ENCODE data around the gene RAB6C.
"Not testable (repeated sequence)": the region's sequence is repeated elsewhere in the genome, so short reads cannot be mapped to it uniquely, and the experiment has no call there.

RAB6C gene

GRCh38 chr2:129979629-129980155 lies at the start of gene RAB6C:
TSS of gene RAB6C (plus strand) at chr2:129979666. CDS start at chr2:129980116, 450 bp downstream.
- FAIRE-seq; DNase-seq (ENCODE audit: insufficient read length, low spot score): not testable (repeated sequence)

GRCh38 chr2:129930451-129930850 lies 49.0 kb upstream of the RAB6C start:
- DNase-seq (ENCODE audit: insufficient read length, low spot score): no peak
- FAIRE-seq: no peak

GRCh38 chr2:129933387-129933786 lies 46.1 kb upstream of the RAB6C start:
- not testable (repeated sequence) for DNase-seq (ENCODE audit: insufficient read length, low spot score); FAIRE-seq

GRCh38 chr2:129934044-129934822 lies 45.2 kb upstream of the RAB6C start:
- DNase-seq (ENCODE audit: insufficient read length, low spot score) (no peak), FAIRE-seq (no peak)

GRCh38 chr2:129935118-129935517 lies 44.3 kb upstream of the RAB6C start:
- no peak for DNase-seq (ENCODE audit: insufficient read length, low spot score)
- no peak for FAIRE-seq

- no peak for DNase-seq (ENCODE audit: insufficient read length, low spot score)
- no peak for FAIRE-seq
Measured at GRCh38 chr2:129936334-129936934, 43.0 kb upstream of the RAB6C start.

GRCh38 chr2:129938850-129939471 lies 40.5 kb upstream of the RAB6C start:
- FAIRE-seq; DNase-seq (ENCODE audit: insufficient read length, low spot score): not testable (repeated sequence)

- not testable (repeated sequence) for DNase-seq (ENCODE audit: insufficient read length, low spot score); FAIRE-seq
Measured at GRCh38 chr2:129943456-129943855, 36.0 kb upstream of the RAB6C start.

GRCh38 chr2:129945557-129945956 lies 33.9 kb upstream of the RAB6C start:
- DNase-seq (ENCODE audit: insufficient read length, low spot score) (no peak), FAIRE-seq (no peak)

- DNase-seq (ENCODE audit: insufficient read length, low spot score); FAIRE-seq: not testable (repeated sequence)
Measured at GRCh38 chr2:129947712-129948111, 31.8 kb upstream of the RAB6C start.

- DNase-seq (ENCODE audit: insufficient read length, low spot score); FAIRE-seq: not testable (repeated sequence)
Measured at GRCh38 chr2:129956171-129956570, 23.3 kb upstream of the RAB6C start.

GRCh38 chr2:129957891-129958290 lies 21.6 kb upstream of the RAB6C start:
- DNase-seq (ENCODE audit: insufficient read length, low spot score): no peak
- FAIRE-seq: no peak

GRCh38 chr2:129958736-129959135 lies 20.7 kb upstream of the RAB6C start:
- not testable (repeated sequence) for DNase-seq (ENCODE audit: insufficient read length, low spot score); FAIRE-seq

- DNase-seq (ENCODE audit: insufficient read length, low spot score); FAIRE-seq: not testable (repeated sequence)
Measured at GRCh38 chr2:129968605-129969004, 10.9 kb upstream of the RAB6C start.

- DNase-seq (ENCODE audit: insufficient read length, low spot score): no peak
- no peak for FAIRE-seq
Measured at GRCh38 chr2:129975016-129975774, 4.3 kb upstream of the RAB6C start.

GRCh38 chr2:129976969-129977368 lies 2.5 kb upstream of the RAB6C start:
- DNase-seq (ENCODE audit: insufficient read length, low spot score); FAIRE-seq: not testable (repeated sequence)

- FAIRE-seq: no peak
- DNase-seq (ENCODE audit: insufficient read length, low spot score): no peak
Measured at GRCh38 chr2:129977986-129978385, 1.5 kb upstream of the RAB6C start.

GRCh38 chr2:129980246-129980645 lies 780 bp downstream of the RAB6C start:
- not testable (repeated sequence) for DNase-seq (ENCODE audit: insufficient read length, low spot score)
- peak; percentile 68 for FAIRE-seq

- not testable (repeated sequence) for FAIRE-seq; DNase-seq (ENCODE audit: insufficient read length, low spot score)
Measured at GRCh38 chr2:129981689-129982088, 2.2 kb downstream of the RAB6C start.

GRCh38 chr2:129984426-129984825 lies 5.0 kb downstream of the RAB6C start:
- DNase-seq (ENCODE audit: insufficient read length, low spot score): no peak
- no peak for FAIRE-seq

Data from HTR-8/SVneo (cell line).